ENCODE data around the gene TSPAN33. TPM values are rescaled to one million over a fixed set of nuclear protein-coding genes. Genes with fewer than 3 reads are reported as not detected.
"Not testable (repeated sequence)": the region's sequence is repeated elsewhere in the genome, so short reads cannot be mapped to it uniquely, and the experiment has no call there.

TSPAN33 gene, protein sequence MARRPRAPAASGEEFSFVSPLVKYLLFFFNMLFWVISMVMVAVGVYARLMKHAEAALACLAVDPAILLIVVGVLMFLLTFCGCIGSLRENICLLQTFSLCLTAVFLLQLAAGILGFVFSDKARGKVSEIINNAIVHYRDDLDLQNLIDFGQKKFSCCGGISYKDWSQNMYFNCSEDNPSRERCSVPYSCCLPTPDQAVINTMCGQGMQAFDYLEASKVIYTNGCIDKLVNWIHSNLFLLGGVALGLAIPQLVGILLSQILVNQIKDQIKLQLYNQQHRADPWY
- total RNA-seq: 14.9 TPM
- long read RNA-seq, transcript TSPAN33-201 (8 exons, 1,863 nt): major isoform, 29 of 30 reads
- long read RNA-seq, partial matches to known transcripts: 1 of 30 reads
- long read RNA-seq, other reads (novel, unspliced or antisense): 0 of 30 reads

DNA sequence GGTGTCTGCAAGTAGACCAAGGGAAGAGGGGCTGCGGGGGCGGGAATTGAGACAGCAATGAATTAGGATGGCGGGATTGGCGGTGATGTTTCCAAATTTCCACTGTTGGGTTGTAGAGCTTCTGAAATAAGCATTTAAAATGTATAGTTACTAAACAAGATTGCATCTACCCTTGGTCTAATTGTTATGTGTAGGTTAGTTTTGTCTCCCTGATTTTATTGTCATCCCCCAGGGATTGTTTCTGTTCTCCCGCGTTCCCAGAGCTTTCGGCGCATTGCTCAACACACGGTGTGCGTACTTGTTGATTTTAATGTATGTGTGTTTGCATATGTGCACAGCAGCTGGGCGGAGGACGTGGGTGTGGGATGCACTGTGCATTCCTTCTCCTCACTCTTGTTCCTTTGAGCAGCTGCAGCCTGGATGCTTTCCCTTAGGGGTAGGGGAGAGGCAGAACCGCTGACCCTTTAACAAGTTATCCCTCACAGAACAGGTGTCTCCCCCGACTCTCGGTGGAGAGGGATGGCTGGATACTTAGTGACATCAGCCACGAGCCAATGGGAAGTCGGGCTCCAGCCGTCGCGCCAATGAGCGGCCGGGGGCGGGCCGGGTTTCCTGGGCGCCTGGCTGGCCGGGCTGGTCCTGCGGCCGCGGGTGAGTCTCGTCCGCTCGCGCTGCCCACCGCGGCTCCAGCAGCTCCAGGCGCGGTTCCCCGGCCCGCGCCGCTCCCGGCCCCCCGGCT, at the start of gene TSPAN33:
TSS of gene TSPAN33 (plus strand) at position 613 of the 739 bp plus-strand sequence. CDS start 274 bp downstream, outside the sequence.
- DNase-seq (ENCODE audit: missing footprints) (peak; percentile 92), ATAC-seq (peak; percentile 90)
- intact Hi-C loops (cut with DNase I): no loop called here

DNA sequence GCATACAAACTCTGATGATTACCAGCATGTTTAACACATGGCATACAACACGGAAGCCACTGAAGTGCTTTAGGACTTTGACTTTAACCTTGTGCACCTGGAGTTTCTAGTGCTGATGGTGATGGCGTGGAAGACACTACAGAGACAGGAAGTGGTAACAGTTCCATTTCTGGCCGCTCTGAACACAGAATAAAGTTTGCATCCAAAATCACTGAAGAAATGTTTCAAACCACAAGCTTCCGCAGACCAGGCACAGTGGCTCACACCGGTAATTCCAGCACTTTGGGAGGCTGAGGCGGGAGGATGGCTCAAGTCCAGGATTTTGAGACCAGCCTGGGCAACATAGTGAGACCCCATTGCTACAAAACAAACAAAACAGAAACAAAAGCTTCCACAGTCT, 49.2 kb upstream of the TSPAN33 start:
- intact Hi-C loops (cut with DNase I): no loop called here
- DNase-seq (ENCODE audit: missing footprints) (no peak), ATAC-seq (no peak)

DNA sequence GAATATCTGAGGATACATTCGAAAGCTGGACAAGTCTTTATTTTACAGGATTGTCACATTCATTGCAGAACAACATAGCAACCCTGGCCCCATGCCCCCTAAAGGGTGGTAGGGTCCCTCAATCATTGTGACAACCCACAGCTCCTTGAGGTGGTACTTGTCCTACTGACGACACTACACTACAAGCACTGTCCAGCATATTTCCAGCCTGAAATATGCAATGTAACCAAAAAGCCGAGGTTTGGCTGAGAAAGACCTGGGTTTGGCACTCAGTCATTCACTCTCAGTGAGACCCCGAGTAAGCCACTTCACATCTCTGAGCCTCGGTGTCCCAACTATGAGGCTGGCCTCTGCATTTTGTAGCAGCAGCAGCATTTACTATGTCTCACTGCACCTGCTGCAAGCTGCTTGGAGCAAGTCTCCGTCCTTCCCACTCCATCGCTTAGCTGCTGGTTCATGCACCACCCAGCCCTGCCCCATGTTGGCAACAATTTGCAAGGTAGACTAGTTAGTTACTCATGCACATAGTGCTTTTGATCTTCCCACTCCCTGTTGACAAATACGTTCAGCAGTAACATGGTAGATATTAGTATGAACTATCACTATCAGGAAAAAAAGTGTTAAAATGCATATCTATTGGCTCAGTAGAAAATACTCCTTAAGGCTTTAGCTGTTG, 46.0 kb upstream of the TSPAN33 start:
- no peak for DNase-seq (ENCODE audit: missing footprints)
- ATAC-seq: no peak
- intact Hi-C loops (cut with DNase I): no loop called here

DNA sequence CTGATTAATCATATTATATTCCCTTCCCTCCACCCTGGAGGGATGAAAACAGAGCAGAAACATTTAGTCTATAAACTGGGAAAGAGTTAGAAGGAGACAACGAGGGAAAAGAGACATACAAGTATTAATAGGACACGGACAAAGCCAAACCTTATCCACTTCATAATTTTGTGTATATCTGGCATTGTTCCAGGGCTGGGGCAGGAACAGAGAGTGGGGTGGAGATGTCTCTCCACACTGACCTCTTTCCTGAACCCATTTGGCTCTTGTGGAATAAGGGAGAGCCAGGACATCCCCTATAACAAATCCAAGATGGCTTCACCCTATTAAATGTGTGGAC, 43.7 kb upstream of the TSPAN33 start:
- intact Hi-C loops (cut with DNase I): no loop called here
- ATAC-seq (no peak), DNase-seq (ENCODE audit: missing footprints) (no peak)

DNA sequence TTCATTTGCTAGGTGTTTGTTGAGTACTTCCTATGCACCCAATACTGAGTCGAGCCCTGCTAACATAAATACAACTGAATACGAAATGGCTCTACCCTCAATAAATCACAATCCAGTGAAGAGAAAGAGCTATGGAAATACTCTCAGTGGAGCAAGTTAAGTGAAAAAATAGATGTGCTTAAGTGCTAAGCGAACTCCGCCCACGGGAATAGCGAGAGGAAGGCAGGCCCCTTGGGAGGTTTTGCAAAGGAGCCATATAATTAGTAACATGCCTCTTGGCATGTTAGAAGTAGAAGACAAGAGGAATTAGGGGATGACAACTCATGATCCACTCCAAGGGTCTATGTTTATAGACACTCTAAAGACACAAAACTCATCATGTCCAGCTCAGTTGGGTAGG, 42.8 kb upstream of the TSPAN33 start:
- ATAC-seq: no peak
- intact Hi-C loops (cut with DNase I): no loop called here
- DNase-seq (ENCODE audit: missing footprints): no peak

DNA sequence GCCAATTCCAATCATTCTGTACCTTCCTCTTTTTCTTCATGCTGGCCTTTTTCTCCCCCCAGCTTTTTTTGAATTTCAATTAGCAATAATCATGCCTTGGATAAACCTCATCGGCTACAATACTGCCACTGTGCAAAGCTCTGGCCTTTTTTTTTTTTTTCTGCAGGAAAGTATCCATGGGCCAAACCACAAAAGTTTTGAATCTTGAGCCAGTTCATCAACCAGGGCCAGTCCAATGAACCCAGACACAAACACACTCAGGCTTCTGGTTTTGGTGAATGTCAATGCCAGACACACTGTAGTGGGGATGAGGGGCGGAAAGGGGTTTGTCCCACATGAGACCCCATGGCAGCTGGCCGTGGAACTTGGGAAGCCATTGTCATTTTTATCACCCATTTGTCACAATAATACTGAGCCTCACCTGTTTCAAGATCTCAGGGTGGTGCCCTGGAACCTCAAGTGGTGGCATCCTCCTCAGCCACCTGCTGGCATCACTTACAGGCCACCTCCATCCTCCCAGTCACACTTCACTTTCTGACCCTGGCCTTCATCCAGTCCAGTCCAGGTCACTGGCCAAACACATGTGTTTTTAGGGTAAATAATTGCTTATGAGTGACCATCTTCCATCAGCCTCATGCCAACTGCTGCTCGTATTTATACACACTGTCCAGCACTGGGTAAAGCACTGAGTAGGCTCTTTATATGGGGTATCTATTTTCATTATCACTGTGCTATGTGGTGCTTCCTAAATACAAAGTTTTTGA, 40.8 kb upstream of the TSPAN33 start:
- intact Hi-C loops (cut with DNase I): no loop called here
- no peak for DNase-seq (ENCODE audit: missing footprints)

DNA sequence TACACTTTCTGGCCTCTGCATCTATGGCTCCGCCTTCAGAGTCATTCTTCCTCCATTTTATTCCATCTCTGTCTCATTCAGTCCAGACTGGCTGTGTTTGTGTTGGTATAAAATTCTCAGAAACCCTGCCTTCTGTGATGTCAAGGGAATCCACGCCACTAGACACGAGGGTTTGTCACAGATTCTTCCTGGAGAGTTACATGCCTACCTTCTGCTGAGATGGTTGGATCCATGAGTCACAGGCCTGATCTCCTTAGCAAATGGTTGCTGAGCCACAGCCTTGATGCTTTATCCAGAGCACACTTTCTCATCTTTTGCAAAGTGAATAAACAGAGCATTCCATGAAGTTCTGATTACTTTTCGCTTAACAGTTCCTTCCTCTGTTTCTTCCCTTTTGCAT, 35.9 kb upstream of the TSPAN33 start:
- intact Hi-C loops (cut with DNase I): no loop called here
- ATAC-seq: no peak
- DNase-seq (ENCODE audit: missing footprints): no peak

More for the DNA sequence above, 40.8 kb upstream of the TSPAN33 start:
- ATAC-seq: no peak

DNA sequence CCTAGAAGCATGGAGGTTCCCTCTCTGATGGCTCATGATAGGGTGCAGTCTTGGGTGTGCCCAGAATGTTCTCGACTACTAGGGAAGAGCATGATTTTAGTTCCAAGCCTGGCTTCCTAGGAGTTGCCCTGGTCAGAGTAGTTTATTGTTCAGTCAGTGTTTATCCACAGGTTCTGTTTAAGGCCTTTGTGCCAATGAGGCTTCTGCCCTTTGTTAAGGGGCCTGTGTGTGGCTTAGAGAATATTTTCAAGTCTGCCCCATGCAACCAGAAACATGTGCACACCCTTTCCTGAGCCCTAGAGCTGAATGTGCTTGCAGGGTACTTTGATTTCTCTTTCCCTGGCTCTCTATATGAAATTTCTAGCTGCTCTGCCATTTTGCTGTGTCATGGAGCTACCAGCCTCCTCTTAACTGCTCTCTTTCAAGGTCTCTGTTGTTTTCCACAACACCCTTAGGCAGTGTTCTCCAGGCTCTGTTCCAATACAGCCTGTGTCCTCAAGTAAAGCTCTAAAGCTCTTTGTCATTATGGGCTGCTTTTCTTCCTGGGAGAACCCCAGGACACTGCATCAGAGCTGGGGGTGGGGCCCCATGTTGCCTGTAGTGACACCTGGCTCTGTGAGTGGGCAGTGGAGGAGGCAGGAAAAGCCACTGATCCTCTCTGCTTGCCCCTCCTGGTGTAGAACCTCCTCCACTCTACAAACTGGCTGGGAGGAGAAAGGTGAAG, 34.1 kb upstream of the TSPAN33 start:
- ATAC-seq: no peak
- no peak for DNase-seq (ENCODE audit: missing footprints)
- intact Hi-C loops (cut with DNase I): no loop called here

DNA sequence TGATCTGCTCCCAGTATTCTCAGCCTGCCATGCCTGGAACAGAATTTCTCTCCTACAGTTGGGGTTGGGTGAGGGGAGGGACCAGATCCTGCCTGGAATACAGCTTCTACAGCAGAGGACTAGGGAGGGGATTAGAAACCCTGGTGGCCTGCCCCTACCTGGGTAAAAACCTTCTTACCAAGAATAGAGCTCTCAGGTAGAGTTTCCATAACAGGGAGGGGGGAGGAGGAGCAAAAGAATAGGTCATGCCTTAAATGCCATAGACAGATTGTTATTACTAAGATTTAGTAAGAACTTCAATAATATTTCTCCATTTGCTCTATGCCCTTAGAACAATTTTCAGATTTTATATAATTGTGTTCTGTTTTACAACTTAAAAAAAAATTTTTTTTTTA, 33.5 kb upstream of the TSPAN33 start:
- intact Hi-C loops (cut with DNase I): no loop called here
- no peak for ATAC-seq
- no peak for DNase-seq (ENCODE audit: missing footprints)

DNA sequence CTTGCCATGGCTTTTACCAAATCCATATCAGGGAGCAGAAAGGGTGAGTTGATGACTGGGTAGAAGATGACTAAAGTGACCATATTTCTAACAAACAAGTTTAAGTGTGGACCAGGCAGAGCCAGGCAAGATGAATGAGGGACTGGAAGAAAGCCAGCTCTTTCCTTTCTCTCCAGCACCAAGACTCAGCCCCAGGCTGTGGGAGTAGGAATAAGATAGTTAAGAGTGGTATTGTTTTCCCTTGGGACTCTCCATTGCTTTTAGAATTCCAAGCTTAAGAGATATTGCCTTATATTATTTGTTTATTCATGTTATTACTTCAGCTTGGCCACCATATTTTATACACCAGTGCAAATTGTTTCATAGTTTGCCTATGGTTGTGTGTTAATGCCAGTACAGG, 28.8 kb upstream of the TSPAN33 start:
- intact Hi-C loops (cut with DNase I): no loop called here
- ATAC-seq: no peak
- no peak for DNase-seq (ENCODE audit: missing footprints)

DNA sequence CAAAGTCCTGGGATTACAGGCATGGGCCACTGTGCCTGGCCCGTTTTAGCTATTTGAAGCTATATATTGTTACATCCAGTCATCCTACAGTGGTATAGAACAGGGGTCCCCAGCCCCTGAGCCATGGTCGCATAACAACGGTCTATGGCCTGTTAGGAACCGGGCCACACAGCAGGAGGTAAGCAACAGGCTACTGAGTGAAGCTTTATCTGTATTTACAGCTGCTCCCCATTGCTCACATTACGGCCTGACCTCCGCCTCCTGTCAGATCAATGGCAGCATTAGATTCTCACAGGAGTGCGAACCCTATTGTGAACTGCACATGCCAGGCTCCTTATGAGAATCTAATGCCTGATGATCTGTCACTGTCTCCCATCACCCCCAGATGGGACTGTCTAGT, 26.3 kb upstream of the TSPAN33 start:
- ATAC-seq (no peak), DNase-seq (ENCODE audit: missing footprints) (no peak)
- intact Hi-C loops (cut with DNase I): no loop called here

DNA sequence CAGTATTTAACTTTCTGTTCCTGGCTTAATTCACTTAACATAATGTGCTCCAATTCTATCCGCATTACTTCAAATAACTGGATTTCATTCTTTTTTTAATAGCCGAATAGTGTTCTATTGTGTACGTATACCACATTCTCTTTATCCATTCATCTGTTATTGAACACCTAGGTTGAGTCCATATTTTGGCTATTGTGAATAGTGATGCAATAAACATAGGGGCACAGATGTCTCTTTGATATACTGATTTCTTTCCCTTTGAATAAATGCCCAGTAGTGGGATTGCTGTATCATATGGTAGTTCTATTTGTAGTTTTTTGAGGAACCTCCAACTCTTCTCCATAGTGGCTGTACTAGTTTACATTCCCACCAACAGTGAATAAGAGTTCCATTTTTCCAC, 25.5 kb upstream of the TSPAN33 start:
- intact Hi-C loops (cut with DNase I): no loop called here
- ATAC-seq: no peak

DNA sequence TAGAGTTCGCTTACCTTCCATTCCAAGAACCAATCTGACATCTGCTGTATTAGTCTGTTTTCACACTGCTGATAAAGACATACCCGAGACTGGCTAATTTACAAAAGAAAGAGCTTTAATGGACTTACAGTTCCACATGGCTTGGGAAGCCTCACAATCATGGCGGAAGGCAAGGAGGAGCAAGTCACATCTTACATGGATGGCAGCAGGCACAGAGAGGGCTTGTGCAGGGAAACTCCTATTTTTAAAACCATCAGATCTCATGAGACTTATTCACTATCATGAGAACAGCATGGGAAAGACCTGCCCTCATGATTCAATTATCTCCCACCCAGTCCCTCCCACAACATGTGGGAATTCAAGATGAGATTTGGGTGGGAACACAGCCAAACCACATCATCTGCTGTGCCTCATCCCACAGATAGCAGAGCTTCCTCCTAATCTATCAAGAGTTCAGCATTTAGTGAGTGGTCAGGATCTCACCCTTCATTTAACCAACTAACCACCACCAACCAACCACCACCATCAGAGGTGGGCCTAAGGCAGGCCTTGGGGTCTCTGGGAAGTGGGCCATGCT, 22.9 kb upstream of the TSPAN33 start:
- DNase-seq (ENCODE audit: missing footprints); ATAC-seq; intact Hi-C loops (cut with DNase I): not testable (repeated sequence)

More for the DNA sequence above, 25.5 kb upstream of the TSPAN33 start:
- no peak for DNase-seq (ENCODE audit: missing footprints)

DNA sequence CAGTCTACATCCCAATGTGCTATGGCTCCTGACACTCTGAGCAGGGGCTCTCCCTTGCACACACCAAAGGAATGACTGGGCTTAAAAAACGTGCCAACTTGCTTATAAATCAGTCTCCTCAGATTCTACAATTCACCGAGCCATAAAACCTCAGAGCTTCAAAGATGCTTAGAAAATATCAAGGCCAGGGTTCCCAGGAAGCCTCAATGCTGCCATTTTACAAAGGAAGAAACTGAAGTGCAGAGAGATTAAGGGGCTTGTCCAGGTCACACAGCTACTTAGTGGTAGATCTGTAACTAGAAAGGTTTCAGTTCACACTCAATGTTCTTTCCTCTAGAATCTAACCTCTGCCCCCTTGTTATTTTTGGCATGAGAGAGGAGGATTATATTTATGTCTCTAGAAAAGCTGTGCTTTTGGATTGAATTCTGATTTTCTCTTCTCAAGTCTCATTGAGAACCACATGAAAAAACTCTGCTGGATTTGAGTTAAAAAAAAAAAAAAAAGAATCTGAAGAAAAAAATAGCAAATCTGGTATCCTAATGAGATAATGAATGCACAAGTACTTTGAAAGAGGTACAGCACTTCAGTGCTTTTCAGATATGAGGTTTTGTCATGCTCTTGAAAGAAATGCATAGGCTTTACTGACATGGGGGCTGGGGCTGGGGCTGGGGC, 22.3 kb upstream of the TSPAN33 start:
- intact Hi-C loops (cut with DNase I): no loop called here
- no peak for ATAC-seq
- no peak for DNase-seq (ENCODE audit: missing footprints)

DNA sequence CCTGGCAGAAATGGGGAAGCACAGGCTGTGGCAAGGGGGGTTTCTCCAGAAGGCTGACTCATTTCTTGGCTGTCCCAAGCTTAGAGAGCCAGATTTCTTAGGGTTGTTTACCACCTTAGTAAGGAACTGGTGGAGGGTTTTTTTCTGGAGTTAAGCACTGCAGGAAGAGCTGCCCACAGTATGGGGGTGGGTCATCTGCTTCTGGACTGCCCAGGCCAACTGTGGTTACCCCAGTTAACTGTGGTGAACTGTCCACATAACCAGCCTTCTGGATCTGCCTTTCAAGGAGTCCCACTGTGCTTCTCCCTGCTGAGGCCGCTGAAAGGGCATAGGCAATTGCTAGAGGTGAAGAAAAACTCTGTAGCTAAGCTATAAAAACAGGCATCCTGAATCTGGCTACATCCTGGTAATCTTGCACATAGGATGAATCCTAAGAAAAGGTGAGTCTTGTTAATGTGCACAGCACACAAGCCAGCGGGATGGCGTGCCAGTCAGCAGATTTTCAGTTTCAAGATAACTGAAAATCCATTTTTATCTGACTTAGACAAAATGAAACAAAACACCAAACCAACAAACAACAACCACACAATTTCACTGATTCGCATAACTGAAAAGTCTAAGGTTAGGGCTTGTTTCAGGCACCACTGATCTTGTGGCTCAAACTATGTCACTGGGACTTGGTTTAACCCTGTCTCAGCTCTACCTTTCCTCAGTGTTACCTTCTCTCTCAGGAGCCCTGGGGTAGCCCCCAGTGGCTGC, 21.6 kb upstream of the TSPAN33 start:
- intact Hi-C loops (cut with DNase I): no loop called here
- DNase-seq (ENCODE audit: missing footprints) (no peak), ATAC-seq (no peak)

DNA sequence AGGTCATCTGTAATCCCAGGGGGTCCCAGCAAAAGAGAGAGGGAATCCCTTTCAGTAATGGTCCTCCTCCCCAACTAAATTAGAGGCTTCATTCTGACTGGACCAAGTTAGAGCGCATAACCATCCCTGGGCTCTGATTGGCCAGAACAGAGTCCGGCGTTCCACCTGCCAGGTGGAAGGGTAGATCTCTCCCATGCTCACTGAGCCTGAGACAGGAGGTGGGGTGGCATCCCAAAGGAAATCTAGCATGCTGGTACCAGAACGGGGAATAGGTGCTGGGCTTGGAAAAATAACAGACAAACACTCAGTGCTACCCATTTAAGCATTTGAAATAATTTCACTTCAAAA, 21.0 kb upstream of the TSPAN33 start:
- intact Hi-C loops (cut with DNase I): no loop called here
- no peak for DNase-seq (ENCODE audit: missing footprints)
- no peak for ATAC-seq

DNA sequence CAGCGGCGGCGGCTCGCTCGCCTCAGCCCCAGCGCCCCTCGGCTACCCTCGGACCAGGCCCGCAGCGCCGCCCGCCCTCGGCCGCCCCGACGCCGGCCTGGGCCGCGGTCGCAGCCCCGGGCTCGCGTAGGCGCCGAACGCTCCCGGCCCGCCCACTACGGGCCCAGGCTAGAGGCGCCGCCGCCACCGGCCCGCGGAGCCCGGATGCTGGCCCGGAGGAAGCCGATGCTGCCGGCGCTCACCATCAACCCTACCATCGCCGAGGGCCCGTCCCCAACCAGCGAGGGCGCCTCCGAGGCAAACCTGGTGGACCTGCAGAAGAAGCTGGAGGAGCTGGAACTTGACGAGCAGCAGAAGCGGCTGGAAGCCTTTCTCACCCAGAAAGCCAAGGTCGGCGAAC, 18.2 kb upstream of the TSPAN33 start:
- no peak for DNase-seq (ENCODE audit: missing footprints)
- intact Hi-C loops (cut with DNase I): no loop called here
- ATAC-seq: no peak

All from Right ventricle myocardium inferior (tissue), 1 donor.